ENCODE results near the gene HOXC9.
"Not testable (repeated sequence)": the region's sequence is repeated elsewhere in the genome, so short reads cannot be mapped to it uniquely, and the experiment has no call there.

The HOXC9 gene

DNA sequence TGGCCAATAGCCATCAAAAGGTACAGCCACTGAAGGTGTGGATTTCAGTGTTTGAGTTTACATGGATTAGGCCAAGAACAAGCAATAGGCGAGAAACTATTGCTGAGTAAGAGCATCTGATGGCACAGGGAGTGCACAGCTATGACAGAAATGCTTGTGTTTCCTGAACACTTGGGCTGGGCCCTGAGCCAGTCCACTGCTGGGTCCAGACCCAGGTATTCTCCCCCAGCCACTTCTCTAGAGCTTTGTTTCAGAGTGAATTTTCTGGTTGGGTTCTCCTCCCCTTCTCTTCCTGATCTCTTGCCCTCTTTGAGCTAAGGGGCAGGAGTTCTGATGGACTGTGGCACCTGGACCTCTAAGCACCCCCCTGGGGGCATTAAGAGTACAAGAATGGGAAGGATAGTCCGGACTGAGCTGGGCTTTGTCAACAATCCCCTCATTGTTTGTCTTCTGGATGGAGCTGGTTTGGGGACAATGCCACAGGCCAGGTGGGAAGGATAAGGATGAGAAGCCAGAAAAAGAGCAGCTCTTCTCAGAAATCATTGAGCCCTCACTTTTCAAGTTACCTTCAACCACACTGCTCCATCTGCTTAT is 41.2 kb downstream of the HOXC9 start:
- DNase-seq, result no peak

DNA sequence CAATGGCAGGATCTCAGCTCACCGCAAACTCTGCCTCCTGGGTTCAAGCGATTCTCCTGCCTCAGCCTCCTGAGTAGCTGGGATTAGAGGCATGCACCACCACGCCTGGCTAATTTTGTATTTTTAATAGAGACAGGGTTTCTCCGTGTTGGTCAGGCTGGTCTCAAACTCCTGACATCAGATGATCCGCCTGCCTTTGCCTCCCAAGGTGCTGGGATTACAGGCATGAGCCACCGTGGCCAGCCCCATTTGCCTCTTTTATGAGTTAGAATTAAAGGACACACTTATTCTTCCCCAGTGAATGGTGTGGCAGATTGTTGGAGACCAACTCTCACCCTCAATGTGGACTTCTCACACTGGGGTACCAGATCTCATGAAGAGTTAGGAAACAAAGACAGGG is 42.1 kb downstream of the HOXC9 start:
- not testable (repeated sequence) for DNase-seq

DNA sequence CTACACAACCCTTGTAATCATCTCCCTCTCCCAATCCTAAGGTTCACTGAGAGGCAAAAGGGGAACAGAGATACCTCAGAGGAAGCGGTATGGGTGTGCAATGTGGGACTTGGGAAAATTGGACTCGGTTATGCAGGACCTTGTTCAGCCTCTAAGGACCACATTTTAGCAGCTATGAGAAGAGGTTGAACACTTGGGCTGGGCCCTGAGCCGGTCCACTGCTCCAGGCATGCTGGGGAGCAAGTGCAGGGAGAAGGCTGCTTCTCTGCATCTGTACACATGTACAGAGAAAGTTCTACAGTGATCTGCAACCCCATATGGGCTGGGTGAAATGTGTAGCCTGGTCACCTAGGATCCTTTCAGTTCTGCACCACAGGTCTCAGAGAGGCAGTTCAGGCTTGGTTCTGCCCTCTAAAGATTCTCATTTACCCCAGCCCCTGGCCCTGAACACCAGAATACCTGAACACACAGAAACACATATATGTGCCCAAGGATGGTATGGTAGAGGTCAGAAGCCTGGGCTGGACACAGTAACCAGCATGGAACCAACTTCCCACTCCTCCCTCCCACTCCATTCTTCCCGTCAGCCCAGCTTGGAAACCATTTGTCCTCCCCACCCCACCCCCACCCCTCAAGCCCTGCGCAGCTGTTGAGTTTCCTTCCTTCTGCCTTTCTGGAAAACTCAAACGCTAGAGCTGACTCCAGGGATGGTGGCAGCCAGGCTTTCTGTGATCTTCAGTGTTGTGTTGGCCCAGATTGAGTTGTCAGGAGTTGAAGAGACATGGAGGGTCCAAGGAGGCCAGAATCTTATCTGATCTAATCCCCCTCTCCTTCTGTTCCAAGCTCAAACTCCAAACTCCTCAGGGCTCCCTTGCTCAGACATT is 43.3 kb downstream of the HOXC9 start:
- no peak for DNase-seq

- DNase-seq, result no peak
Observed at GRCh38 chr12:54044425-54045103, 44.6 kb downstream of the HOXC9 start.

GRCh38 chr12:54045401-54045800 is 45.4 kb downstream of the HOXC9 start:
- no peak for DNase-seq

- DNase-seq, result no peak
Observed at GRCh38 chr12:54045868-54046521, 46.0 kb downstream of the HOXC9 start.

DNA sequence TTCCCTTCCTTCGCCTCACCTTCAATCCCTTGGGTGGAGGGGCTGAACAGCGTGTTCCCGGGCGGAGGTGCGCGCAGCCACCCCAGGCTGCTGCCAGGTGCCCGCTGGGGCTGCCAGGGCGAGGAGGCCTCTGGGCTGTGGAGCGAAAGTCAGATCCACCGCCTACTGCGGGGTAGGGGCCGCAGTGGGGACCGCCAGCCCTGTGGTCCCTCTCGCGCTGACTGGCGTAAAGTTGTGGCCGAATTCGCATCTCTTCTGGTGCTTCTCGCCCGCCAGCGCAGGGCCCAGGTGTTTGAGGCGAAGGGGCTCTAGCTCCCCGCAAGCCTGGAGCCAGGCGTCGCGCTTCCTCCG is 46.8 kb downstream of the HOXC9 start:
- DNase-seq, result no peak

DNA sequence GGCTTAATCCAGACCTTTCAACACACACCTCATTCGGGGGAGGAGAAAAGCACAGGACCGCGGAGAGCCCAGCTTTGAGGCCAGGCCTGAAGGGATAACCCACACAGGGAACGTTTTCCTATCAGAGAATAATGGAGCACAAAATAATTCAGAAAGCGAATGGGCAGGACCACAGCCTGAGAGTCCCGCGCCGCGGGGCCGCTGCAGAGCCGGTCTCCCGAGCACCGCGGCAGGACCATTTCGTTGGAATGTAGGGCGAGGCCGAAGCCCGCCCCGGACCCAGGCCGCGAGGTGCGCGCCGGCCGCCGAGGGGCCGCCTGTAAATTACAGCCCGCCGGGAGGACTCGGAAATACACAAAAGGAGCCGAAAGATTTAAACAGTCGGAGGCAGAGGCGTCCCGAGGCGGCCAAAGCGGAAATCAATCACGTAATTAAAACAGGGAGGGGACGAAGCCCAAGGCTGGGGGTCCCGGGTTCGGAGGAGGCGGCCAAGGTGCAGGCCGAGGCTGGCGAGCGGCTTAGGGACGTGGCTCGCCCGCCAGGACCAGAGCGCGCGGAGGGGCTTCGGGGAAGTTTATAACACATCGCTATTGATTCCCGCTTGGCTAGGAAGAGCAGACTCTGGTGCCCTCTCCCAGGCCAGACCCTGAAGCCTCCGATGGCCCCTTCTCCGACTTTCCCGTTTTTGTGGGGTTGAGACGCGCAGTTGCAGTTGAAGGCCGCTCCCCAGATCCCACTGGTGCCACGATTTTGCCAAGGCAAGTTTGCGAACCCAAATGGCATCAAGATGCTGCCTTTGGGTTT is 47.4 kb downstream of the HOXC9 start:
- no peak for DNase-seq

GRCh38 chr12:54047964-54048303 is 48.0 kb downstream of the HOXC9 start:
- no peak for DNase-seq

DNA sequence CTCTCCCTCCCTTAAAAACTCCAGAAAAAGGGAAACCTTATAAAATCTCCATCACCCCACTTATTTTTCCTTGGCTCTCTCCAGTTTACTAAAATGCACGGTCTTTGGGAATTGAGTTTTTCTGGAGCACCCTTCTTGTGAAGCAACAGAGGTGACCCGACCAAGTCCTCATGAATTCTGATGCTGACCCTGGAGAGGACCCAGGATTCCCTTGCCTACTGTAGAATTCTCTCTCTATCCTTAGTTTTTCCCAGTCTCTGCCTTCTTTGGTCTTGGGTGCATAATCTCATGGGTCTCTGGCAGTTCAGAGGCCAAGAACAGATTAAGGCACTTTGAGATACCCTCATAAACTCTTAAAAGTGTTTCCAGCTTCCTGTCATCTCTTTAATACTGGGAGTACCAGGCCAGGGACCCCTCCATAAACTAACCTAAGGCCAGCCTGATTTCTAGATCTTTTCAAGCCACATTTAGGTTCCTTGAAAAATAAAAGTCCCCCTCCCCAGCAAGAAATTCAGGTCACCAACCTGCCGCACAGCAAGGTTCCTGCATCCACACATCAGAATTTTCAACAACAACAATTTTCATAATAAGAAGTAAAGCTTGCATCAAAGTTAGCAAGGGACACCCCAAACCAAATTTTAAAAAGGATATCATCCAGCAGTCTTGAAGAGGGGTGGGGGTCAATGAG is 48.6 kb downstream of the HOXC9 start:
- DNase-seq, result no peak

DNA sequence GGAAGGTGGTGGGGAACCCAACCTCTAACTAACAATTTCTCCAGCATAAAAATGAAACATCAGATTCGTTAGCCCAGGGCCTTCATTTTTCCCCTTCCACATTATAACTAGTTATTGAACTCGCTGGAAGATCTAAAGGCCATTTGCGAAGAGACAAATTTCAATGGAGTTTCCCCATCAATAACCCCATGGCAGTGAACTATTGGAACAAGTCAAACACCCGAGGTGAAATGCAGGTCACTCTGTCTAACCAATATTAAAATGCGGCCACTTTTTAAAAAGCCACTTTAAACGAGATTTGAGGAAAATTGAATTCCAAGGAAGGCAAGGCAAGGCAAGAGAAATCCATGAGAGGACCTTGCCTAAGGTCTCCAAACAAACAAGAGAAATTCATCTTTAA is 49.1 kb downstream of the HOXC9 start:
- DNase-seq, result no peak

- no peak for DNase-seq
Observed at GRCh38 chr12:54050482-54050810, 50.5 kb downstream of the HOXC9 start.

GRCh38 chr12:54051026-54051842 is 51.3 kb downstream of the HOXC9 start:
- no peak for DNase-seq

- DNase-seq, result no peak
Observed at GRCh38 chr12:54051874-54052437, 52.0 kb downstream of the HOXC9 start.

- DNase-seq, result no peak
Observed at GRCh38 chr12:54052438-54053002, 52.6 kb downstream of the HOXC9 start.

Measured in effector CD8-positive, alpha-beta T cell (primary cell).